ENCODE measurements around the gene RND3. TPM values are rescaled to one million over a fixed set of nuclear protein-coding genes. Genes with fewer than 3 reads are reported as not detected.
A peak's percentile ranks its signal among the peaks of the same experiment; 100 is the strongest.

RND3 gene
- total and polyA plus RNA-seq, 2 of the 13 experiments (the other 11 are each of a cell fraction or from before 2014, with no cell fraction given), result 0.13 to 0.42 TPM

DNA sequence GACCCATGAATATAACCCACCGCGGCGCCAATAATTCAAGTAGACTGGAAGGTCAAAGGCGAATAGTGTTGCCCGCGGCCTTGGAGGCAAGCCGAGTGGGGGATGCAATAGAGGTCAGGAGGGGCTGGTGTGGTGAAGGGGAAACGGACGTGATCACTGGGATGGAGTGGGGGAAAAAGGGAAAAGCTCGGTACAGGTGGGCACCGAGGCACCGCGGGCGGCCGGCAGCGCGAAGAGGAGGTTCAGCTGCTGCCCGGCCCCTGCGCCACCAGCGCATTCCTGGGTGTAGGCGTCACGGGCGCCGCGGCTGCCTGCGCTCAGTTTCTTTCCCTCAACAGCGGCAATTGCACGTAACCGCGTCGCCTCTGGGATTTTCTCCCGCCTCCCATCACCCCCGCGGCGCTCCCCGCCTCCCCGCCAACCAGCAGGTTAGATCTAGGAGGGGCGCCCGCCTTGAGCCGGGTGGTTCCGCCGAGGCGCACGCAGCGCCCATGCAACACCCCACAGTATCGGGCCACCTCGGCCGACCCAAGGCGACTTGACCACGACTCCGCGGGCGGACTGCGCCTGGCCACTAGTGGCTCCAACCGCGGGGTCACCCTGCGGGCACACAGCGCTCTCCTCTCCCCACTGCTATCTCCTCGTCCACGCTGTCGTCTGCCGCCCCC is 1.5 kb downstream of the RND3 start (continued):
- TF ChIP-seq, protein P1, sequence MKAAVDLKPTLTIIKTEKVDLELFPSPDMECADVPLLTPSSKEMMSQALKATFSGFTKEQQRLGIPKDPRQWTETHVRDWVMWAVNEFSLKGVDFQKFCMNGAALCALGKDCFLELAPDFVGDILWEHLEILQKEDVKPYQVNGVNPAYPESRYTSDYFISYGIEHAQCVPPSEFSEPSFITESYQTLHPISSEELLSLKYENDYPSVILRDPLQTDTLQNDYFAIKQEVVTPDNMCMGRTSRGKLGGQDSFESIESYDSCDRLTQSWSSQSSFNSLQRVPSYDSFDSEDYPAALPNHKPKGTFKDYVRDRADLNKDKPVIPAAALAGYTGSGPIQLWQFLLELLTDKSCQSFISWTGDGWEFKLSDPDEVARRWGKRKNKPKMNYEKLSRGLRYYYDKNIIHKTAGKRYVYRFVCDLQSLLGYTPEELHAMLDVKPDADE (CRISPR knock-in tag; IDR thresholded peaks at IDR 0.05), result no peak
- TF ChIP-seq, protein P2, sequence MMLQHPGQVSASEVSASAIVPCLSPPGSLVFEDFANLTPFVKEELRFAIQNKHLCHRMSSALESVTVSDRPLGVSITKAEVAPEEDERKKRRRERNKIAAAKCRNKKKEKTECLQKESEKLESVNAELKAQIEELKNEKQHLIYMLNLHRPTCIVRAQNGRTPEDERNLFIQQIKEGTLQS (CRISPR knock-in tag; IDR thresholded peaks at IDR 0.05), result peak; percentile 69
- TF ChIP-seq ZNF777 (CRISPR knock-in tag; IDR thresholded peaks at IDR 0.05) (no peak; the same call in 1 of the 2 replicates), RARA (CRISPR knock-in tag; IDR thresholded peaks at IDR 0.05) (no peak), ARID2 (CRISPR knock-in tag; IDR thresholded peaks at IDR 0.05; ENCODE audit: borderline replicate concordance) (no peak), GABPB1 (CRISPR knock-in tag; IDR thresholded peaks at IDR 0.05) (peak; percentile 28; the same call in 1 of the 2 replicates), NKX3-1 (CRISPR knock-in tag; IDR thresholded peaks at IDR 0.05) (no peak), ZNF296 (CRISPR knock-in tag; conservative IDR thresholded peaks at IDR 0.05) (no peak), ZNF768 (CRISPR knock-in tag; IDR thresholded peaks at IDR 0.05) (peak; percentile 46; the same call in 1 of the 2 replicates), ZNF546 (CRISPR knock-in tag; conservative IDR thresholded peaks at IDR 0.05) (no peak), NONO (IDR thresholded peaks at IDR 0.05) (no peak), NONO (CRISPR knock-in tag; conservative IDR thresholded peaks at IDR 0.05) (no peak), ZNF780A (CRISPR knock-in tag; IDR thresholded peaks at IDR 0.05) (no peak), ZNF724P (CRISPR knock-in tag; IDR thresholded peaks at IDR 0.05; ENCODE audit: borderline replicate concordance) (no peak), ZFAT (CRISPR knock-in tag; conservative IDR thresholded peaks at IDR 0.05) (no peak), ZNF782 (CRISPR knock-in tag; IDR thresholded peaks at IDR 0.05; ENCODE audit: borderline replicate concordance) (no peak), FOSL2 (CRISPR knock-in tag; IDR thresholded peaks at IDR 0.05) (peak; percentile 31; the same call in 1 of the 2 replicates), CBFB (CRISPR knock-in tag; IDR thresholded peaks at IDR 0.05) (no peak), MATR3 (CRISPR knock-in tag; IDR thresholded peaks at IDR 0.05) (no peak)
- TF ChIP-seq, protein P3, sequence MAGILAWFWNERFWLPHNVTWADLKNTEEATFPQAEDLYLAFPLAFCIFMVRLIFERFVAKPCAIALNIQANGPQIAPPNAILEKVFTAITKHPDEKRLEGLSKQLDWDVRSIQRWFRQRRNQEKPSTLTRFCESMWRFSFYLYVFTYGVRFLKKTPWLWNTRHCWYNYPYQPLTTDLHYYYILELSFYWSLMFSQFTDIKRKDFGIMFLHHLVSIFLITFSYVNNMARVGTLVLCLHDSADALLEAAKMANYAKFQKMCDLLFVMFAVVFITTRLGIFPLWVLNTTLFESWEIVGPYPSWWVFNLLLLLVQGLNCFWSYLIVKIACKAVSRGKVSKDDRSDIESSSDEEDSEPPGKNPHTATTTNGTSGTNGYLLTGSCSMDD (CRISPR knock-in tag; IDR thresholded peaks at IDR 0.05), result no peak
- TF ChIP-seq, protein P4, sequence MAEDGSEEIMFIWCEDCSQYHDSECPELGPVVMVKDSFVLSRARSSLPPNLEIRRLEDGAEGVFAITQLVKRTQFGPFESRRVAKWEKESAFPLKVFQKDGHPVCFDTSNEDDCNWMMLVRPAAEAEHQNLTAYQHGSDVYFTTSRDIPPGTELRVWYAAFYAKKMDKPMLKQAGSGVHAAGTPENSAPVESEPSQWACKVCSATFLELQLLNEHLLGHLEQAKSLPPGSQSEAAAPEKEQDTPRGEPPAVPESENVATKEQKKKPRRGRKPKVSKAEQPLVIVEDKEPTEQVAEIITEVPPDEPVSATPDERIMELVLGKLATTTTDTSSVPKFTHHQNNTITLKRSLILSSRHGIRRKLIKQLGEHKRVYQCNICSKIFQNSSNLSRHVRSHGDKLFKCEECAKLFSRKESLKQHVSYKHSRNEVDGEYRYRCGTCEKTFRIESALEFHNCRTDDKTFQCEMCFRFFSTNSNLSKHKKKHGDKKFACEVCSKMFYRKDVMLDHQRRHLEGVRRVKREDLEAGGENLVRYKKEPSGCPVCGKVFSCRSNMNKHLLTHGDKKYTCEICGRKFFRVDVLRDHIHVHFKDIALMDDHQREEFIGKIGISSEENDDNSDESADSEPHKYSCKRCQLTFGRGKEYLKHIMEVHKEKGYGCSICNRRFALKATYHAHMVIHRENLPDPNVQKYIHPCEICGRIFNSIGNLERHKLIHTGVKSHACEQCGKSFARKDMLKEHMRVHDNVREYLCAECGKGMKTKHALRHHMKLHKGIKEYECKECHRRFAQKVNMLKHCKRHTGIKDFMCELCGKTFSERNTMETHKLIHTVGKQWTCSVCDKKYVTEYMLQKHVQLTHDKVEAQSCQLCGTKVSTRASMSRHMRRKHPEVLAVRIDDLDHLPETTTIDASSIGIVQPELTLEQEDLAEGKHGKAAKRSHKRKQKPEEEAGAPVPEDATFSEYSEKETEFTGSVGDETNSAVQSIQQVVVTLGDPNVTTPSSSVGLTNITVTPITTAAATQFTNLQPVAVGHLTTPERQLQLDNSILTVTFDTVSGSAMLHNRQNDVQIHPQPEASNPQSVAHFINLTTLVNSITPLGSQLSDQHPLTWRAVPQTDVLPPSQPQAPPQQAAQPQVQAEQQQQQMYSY (CRISPR knock-in tag; IDR thresholded peaks at IDR 0.05), result no peak
- TF ChIP-seq, protein P5, sequence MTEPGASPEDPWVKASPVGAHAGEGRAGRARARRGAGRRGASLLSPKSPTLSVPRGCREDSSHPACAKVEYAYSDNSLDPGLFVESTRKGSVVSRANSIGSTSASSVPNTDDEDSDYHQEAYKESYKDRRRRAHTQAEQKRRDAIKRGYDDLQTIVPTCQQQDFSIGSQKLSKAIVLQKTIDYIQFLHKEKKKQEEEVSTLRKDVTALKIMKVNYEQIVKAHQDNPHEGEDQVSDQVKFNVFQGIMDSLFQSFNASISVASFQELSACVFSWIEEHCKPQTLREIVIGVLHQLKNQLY (CRISPR knock-in tag; IDR thresholded peaks at IDR 0.05), result no peak
- TF ChIP-seq, protein P6, sequence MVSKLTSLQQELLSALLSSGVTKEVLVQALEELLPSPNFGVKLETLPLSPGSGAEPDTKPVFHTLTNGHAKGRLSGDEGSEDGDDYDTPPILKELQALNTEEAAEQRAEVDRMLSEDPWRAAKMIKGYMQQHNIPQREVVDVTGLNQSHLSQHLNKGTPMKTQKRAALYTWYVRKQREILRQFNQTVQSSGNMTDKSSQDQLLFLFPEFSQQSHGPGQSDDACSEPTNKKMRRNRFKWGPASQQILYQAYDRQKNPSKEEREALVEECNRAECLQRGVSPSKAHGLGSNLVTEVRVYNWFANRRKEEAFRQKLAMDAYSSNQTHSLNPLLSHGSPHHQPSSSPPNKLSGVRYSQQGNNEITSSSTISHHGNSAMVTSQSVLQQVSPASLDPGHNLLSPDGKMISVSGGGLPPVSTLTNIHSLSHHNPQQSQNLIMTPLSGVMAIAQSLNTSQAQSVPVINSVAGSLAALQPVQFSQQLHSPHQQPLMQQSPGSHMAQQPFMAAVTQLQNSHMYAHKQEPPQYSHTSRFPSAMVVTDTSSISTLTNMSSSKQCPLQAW (CRISPR knock-in tag; IDR thresholded peaks at IDR 0.05), result no peak

All from HepG2 (cell line).